HepG2 (cell line): ENCODE results near the gene TLR2. TPM values are rescaled to one million over a fixed set of nuclear protein-coding genes. Genes with fewer than 3 reads are reported as not detected.

ENCODE experiments used
- ATAC-seq: fragments of 200-7000 bp; cut with Tn5 transposase; 3 replicates; pipeline ENCODE4 v1.9.1; 2020; ENCODE audit warnings: mild to moderate bottlenecking, moderate library complexity
- BruUV-seq: library from RNA; stranded (reverse); fragments of 400-500 nt; replicated peaks from 2 replicates; lab custom pipeline; 2021; lab: Mats Ljungman, UMichigan
- CTCF ChIA-PET: fragments of 300-600 bp; formaldehyde crosslinking; extraction: SDS; loops from one replicate; lab custom pipeline; 2021; ENCODE audit warnings: low total read pairs, inconsistent platforms, low intra/inter-chr PET ratio; lab: Yijun Ruan, JAX
- POLR2A ChIA-PET: fragments of 350-600 bp; sonication (Branson Sonifier 250); formaldehyde crosslinking; loops from one replicate; lab custom pipeline; 2020; ENCODE audit warnings: antibody characterized with exemption, inconsistent platforms; lab: Yijun Ruan, JAX
- DNase-seq: peaks from one replicate; pipeline ENCODE4 v3.0.0-alpha.2; 2015; ENCODE audit warnings: low spot score
- FAIRE-seq: peaks from 3 replicates; lab custom pipeline; 2011; peaks lifted over from hg19 to GRCh38; lab: Jason Lieb, UNC
- H2AFZ ChIP-seq: one replicate; pipeline ENCODE4 v1.6.1; 2011; ENCODE audit warnings: low read length, inconsistent platforms
- H3K27ac ChIP-seq: fragments of 300-600 bp; 3 replicates; pipeline ENCODE4 v1.8.0; 2011; ENCODE audit warnings: mixed run types, mild to moderate bottlenecking, mixed read lengths, low read length, inconsistent platforms; ENCODE audit not compliant: insufficient read depth; ENCODE audit errors: extremely low read length
- H3K27me3 ChIP-seq, 2 experiments: fragments of 200-600 bp in 1 of 2; 2 replicates in 1 of 2; 3 replicates in 1 of 2; pipeline versions ENCODE4 v1.6.0 to v1.8.0; 2011; ENCODE audit warnings: low read length in 2 of 2, mild to moderate bottlenecking in 2 of 2, moderate library complexity in 2 of 2, inconsistent platforms in 1 of 2; ENCODE audit not compliant: insufficient read depth in 2 of 2, control insufficient read depth in 1 of 2
- H3K36me3 ChIP-seq, 2 experiments: fragments of 200-600 bp in 1 of 2; replicated peaks in 1 of 2; 2 replicates in 1 of 2; 3 replicates in 1 of 2; pipeline versions ENCODE4 v1.5.1 to v1.8.0; 2011; ENCODE audit warnings: low read length in 2 of 2, inconsistent platforms in 1 of 2; ENCODE audit not compliant: insufficient read depth in 2 of 2, control insufficient read depth in 1 of 2
- H3K4me1 ChIP-seq: 2 replicates; pipeline ENCODE4 v1.5.1; 2012; ENCODE audit warnings: low read length, inconsistent platforms; ENCODE audit not compliant: insufficient read depth
- H3K4me2 ChIP-seq: 2 replicates; pipeline ENCODE4 v1.6.0; 2011; ENCODE audit warnings: low read depth, low read length, inconsistent platforms
- H3K4me3 ChIP-seq, 3 experiments: fragments of 200-600 bp in 1 of 3; sonication (generic), shearing (Covaris generic) in 1 of 3; replicated peaks in 1 of 3; 2 replicates each; pipeline ENCODE4 v1.5.1; 2011 to 2016; ENCODE audit warnings: low read length in 3 of 3, inconsistent platforms in 2 of 3, low read depth in 2 of 3, mild to moderate bottlenecking in 2 of 3, control low read depth in 1 of 3, mixed read lengths in 1 of 3; ENCODE audit not compliant: insufficient read depth in 1 of 3
- H3K79me2 ChIP-seq: one replicate; pipeline ENCODE4 v1.6.1; 2011; ENCODE audit warnings: low read length, inconsistent platforms; ENCODE audit not compliant: insufficient read depth
- H3K9ac ChIP-seq: 2 replicates; pipeline ENCODE4 v1.6.0; 2011; ENCODE audit warnings: mild to moderate bottlenecking, low read depth, low read length, inconsistent platforms; ENCODE audit not compliant: insufficient read depth
- H3K9me3 ChIP-seq: 2 replicates; pipeline ENCODE4 v1.5.1; 2012; ENCODE audit warnings: mild to moderate bottlenecking, low read length
- H4K20me1 ChIP-seq: 2 replicates; pipeline ENCODE4 v1.6.0; 2011; ENCODE audit warnings: inconsistent platforms, mild to moderate bottlenecking, low read length, moderate library complexity; ENCODE audit not compliant: insufficient read depth
- ATF2 ChIP-seq: sonication (generic); formaldehyde crosslinking; IDR thresholded peaks from 2 replicates; pipeline ENCODE4 v1.4.0; 2020; ENCODE audit warnings: missing genetic modification reagents
- ELK4 ChIP-seq: sonication (generic); formaldehyde crosslinking; IDR thresholded peaks from 2 replicates; pipeline ENCODE4 v1.9.0; 2021; ENCODE audit warnings: missing genetic modification reagents, borderline replicate concordance
- JDP2 ChIP-seq: sonication (generic); formaldehyde crosslinking; IDR thresholded peaks from 2 replicates; pipeline ENCODE4 v1.8.1; 2022; ENCODE audit warnings: missing genetic modification reagents, borderline replicate concordance
- KLF12 ChIP-seq: sonication (generic); formaldehyde crosslinking; IDR thresholded peaks from 2 replicates; pipeline ENCODE4 v1.4.0; 2020; ENCODE audit warnings: missing genetic modification reagents, borderline replicate concordance
- LBX2 ChIP-seq: sonication (generic); formaldehyde crosslinking; IDR thresholded peaks from 2 replicates; pipeline ENCODE4 v1.5.0; 2020; ENCODE audit warnings: missing genetic modification reagents, mild to moderate bottlenecking, borderline replicate concordance
- MLLT10 ChIP-seq: sonication (generic); formaldehyde crosslinking; IDR thresholded peaks from 2 replicates; pipeline ENCODE4 v1.4.0; 2020; ENCODE audit warnings: missing genetic modification reagents
- ZNF232 ChIP-seq: sonication (generic); formaldehyde crosslinking; IDR thresholded peaks from 2 replicates; pipeline ENCODE4 v1.4.0; 2020; ENCODE audit warnings: missing genetic modification reagents, borderline replicate concordance
- ZNF24 ChIP-seq: fragments of 450-650 bp; IDR thresholded peaks from 2 replicates; pipeline ENCODE4 v1.6.1; 2017; ENCODE audit warnings: antibody characterized with exemption, mild to moderate bottlenecking
- ZNF280D ChIP-seq: sonication (generic); formaldehyde crosslinking; IDR thresholded peaks from 2 replicates; pipeline ENCODE4 v1.5.1; 2020; ENCODE audit warnings: mild to moderate bottlenecking, missing genetic modification reagents
- ZNF530 ChIP-seq: sonication (generic); formaldehyde crosslinking; IDR thresholded peaks from 2 replicates; pipeline ENCODE4 v1.5.0; 2020; ENCODE audit warnings: low read depth, mild to moderate bottlenecking, missing genetic modification reagents
- ZNF576 ChIP-seq: sonication (generic); formaldehyde crosslinking; IDR thresholded peaks from 2 replicates; pipeline ENCODE4 v1.4.0; 2020; ENCODE audit warnings: mild to moderate bottlenecking, missing genetic modification reagents
- WGBS: methylation state at CpG from one replicate; pipeline ENCODE4 v1.1.6; 2017; ENCODE audit warnings: low lambda C conversion rate; 5-methylcytosine and 5-hydroxymethylcytosine counted together
- in situ Hi-C: cut with HindIII; loops from 2 replicates; pipeline ENCODE4 v1.10.0; 2017; ENCODE audit warnings: low pct_unique_long_range_greater_than_20kb; ENCODE audit not compliant: extremely low pct_ligation_motif_present
- intact Hi-C: fragments of 100-400 bp; cut with micrococcal nuclease; formaldehyde crosslinking; loops from one replicate; pipeline ENCODE4 v1.10.0; 2022; ENCODE audit not compliant: unreplicated experiment
- polyA plus RNA-seq, 8 experiments: library from polyadenylated mRNA; depleted of rRNA in 3 of 8; stranded (reverse) in 7 of 8; unstranded in 1 of 8; fragments of >200 nt; fragmentation: Illumina TruSeq in 4 of 8; extraction: Trizol in 4 of 8; gene quantifications; 2 replicates each; pipeline versions ENCODE4 v1.2.1 to v1.2.3, GENCODE V29; 2011 to 2016; ENCODE audit warnings: low read depth in 4 of 8, missing spikeins in 1 of 8, mixed read lengths in 1 of 8; ENCODE audit not compliant: insufficient read depth in 1 of 8
- total RNA-seq, 5 experiments: library from RNA; depleted of rRNA; stranded (reverse); fragments of >200 nt; fragmentation: Illumina TruSeq; extraction: Trizol; gene quantifications; 2 replicates each; pipeline ENCODE4 v1.2.3, GENCODE V29; 2016; ENCODE audit warnings: low read depth in 1 of 5
- TF ChIP-seq, protein P1 (sequence below): sonication (generic); formaldehyde crosslinking; IDR thresholded peaks from 2 replicates; pipeline ENCODE4 v1.5.1; 2020; ENCODE audit warnings: missing genetic modification reagents, mild to moderate bottlenecking, borderline replicate concordance

The TLR2 gene
- total and polyA plus RNA-seq, 2 of the 13 experiments (the other 11 are each of a cell fraction or from before 2014, with no cell fraction given) = 0.63 to 0.73 TPM

DNA sequence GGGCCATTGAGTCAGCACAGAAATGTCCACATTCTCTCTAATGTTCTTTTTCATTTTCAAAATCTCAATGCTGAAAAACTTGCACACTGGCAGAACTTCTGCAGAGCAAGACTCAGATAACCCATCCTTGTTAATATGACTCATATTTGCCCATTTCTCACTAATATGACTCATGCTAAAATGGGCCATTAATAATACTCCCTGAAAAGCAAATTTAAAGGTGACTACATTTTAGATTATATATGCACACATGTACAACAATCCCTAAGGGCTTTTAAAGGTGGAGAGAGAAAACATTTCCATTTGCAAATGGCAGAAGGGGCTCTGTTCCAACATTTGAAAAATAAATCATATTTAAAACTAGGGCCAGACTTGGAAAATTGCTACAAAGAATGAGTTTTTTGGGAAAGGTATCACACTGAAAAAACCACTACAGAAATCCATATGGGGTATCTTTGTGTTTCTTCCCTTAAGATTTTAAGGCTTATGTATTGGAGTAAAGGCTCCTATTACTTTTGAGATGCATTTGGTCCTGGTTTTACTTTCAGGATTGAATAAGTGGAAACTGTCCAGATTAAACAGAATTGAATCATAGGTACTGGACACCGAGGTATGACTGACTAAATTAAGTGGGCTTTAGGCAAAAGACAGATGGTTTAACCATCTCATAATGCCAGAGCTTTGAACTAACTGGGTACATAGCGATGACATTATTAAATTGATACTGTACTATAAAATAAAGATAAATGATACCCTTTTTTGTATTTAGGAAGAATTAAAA lies 30.0 kb downstream of the TLR2 start:
- Histone ChIP-seq H4K20me1 (no peaks in the 10 kb centered on the region), H3K4me1 (no peaks in the 10 kb centered on the region), H3K9me3 (no peaks in the 10 kb centered on the region), H3K9ac (no peak overlapping the region), H3K4me2 (no peak overlapping the region), H3K27ac (no peak overlapping the region), H3K27me3 (no peaks in the 10 kb centered on the region), H2AFZ (no peak overlapping the region)
- in situ Hi-C loops (no loop called here), intact Hi-C loops (no loop called here)
- FAIRE-seq = no peak
- POLR2A ChIA-PET = no interaction called here
- no TSS peak for BruUV-seq
- TF ChIP-seq ZNF576 (CRISPR knock-in tag) (no peak), JDP2 (CRISPR knock-in tag) (no peak), LBX2 (CRISPR knock-in tag) (no peak), ZNF232 (CRISPR knock-in tag) (no peak), MLLT10 (CRISPR knock-in tag) (no peak), ZNF530 (no peak), ZNF280D (CRISPR knock-in tag) (no peak), ELK4 (no peak), KLF12 (CRISPR knock-in tag) (no peak), ATF2 (CRISPR knock-in tag) (no peak), ZNF24 (no peak)
- TF ChIP-seq, protein P1, sequence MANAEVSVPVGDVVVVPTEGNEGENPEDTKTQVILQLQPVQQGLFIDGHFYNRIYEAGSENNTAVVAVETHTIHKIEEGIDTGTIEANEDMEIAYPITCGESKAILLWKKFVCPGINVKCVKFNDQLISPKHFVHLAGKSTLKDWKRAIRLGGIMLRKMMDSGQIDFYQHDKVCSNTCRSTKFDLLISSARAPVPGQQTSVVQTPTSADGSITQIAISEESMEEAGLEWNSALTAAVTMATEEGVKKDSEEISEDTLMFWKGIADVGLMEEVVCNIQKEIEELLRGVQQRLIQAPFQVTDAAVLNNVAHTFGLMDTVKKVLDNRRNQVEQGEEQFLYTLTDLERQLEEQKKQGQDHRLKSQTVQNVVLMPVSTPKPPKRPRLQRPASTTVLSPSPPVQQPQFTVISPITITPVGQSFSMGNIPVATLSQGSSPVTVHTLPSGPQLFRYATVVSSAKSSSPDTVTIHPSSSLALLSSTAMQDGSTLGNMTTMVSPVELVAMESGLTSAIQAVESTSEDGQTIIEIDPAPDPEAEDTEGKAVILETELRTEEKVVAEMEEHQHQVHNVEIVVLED = no peak
- TF ChIP-seq, all 625 proteins: peak for 0
- Histone ChIP-seq H3K4me3 (no peak overlapping the region), H3K36me3 (no peaks in the 10 kb centered on the region), H3K79me2 (no peaks in the 10 kb centered on the region)
- no peak for DNase-seq
- CTCF ChIA-PET = no interaction called here
- ATAC-seq = no peak
- WGBS = 2% methylated on average over 2 of the region's 2 CpGs
